NCI-H774 (cell line): ENCODE measurements around the gene AHI1.
"Not testable (repeated sequence)": the region's sequence is repeated elsewhere in the genome, so short reads cannot be mapped to it uniquely, and the experiment has no call there.

Experiments
- DNase-seq: peaks from one replicate; lab custom pipeline; 2025; lab: John Stamatoyannopoulos, UW

The AHI1 gene

DNA sequence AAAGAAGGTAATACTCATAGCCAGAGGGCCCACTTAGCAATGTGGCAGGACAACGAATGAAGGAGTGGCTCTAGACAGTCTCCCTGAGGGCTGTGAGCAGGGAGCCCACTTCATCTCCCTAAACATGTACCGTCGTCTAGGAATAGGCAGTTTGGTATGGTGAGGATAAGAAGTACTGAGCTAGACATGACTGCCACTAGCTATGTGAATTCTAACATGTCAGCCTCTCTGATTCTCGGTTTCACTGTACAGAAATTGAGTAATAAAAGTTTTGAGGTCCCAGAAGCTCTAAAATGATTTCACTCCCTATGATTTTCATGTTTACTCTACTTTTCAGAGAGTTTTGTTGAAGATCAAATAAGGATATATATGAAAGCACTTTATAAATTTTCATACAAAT, 107.1 kb downstream of the AHI1 start:
- DNase-seq: no peak

DNA sequence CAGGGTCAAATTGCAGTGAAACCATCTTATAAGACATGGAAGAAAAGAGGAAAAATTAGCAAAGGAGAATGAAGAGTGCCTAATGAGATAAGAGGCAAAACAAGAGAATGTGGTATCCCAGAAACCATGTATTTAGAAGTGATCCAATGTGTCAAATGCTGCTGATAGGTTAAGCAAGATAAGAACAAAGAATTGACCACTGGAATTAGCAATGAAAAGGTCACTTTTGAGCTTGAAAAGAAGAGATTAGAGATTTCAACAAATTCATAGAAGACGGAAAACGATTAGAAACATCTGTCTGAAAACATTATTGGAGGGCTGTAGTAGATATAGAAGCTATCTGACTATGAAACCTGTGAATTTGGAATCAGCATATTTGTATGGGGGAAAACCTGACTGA, 112.2 kb downstream of the AHI1 start:
- no peak for DNase-seq

DNA sequence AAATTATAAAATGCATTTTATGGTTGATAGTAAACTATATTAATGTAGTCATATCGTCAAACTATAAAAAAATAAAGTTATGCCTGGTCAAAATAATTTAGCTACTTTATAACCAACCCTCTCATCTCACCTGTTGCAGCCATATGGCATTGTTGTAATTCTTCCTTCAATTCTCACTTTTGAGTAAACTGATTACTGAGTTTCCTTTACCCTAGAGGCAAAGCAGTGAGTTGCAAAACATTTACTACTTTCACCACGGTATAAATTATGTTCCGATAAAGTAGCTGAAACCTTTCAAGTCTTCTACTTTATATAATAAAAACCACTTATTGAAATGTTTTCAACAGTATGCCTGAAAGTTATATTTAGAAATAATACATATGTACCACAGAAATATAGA, 113.8 kb downstream of the AHI1 start:
- no peak for DNase-seq

- DNase-seq: no peak
Measured at GRCh38 chr6:135383301-135383700, 114.2 kb downstream of the AHI1 start.

DNA sequence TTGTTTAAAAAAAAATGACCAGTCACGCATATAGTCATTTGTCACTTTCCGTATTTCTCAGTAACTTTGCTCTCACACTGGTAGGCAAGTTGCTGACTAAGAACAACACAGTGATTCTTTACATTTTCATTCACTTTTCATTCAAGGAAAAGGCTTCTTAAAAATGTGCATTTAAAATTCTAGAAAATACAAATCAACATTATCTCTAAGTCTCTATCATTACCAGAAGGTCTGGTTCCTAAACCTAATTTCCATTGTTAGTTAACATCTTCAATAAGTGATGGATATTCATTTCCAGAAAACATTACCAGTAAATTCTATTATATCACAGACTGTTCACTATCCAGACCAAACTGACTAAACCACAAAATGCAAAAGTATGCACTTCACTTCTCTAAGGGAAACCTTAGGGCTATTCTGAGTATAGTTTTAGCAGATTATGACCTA, 115.3 kb downstream of the AHI1 start:
- no peak for DNase-seq

DNA sequence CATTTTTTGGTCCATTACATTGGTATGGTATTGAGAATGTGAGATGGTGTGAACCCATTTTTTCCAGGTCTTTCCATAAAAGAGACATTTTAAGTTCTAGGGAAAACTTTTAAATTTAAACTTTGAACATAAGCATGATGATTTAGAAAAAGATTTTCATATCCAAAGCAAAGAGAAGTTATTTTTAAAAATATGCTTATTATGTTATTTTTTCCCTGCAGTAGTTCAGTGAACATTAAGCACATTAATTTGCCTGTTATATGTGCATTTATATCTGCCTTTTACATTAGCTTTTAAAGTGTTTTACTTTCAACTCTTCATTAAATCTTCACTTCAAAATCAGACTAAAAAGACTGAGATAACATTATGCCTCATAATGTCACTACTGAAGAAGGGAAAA, 116.7 kb downstream of the AHI1 start:
- no peak for DNase-seq

DNA sequence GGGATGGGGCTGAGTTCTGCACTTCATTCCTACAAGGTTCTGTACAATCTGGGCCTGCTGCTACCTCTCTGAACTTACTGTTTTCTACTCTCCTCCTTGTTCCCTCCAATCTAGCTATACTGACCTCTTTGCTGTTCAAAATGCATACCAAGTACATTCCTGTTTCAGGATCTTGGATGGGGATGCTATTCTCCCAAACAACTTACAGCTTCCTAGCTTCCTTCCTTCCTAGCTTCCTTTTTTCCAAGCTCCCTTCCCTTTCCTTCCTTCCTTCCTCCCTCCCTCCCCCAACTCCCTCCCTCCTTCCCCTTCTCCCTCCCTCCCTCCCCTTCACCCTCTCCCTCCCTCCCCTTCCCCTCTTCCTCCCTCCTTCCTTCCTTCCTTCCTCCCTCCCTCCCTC, 117.9 kb downstream of the AHI1 start:
- no peak for DNase-seq

GRCh38 chr6:135372758-135373157, 124.8 kb downstream of the AHI1 start:
- DNase-seq: no peak

DNA sequence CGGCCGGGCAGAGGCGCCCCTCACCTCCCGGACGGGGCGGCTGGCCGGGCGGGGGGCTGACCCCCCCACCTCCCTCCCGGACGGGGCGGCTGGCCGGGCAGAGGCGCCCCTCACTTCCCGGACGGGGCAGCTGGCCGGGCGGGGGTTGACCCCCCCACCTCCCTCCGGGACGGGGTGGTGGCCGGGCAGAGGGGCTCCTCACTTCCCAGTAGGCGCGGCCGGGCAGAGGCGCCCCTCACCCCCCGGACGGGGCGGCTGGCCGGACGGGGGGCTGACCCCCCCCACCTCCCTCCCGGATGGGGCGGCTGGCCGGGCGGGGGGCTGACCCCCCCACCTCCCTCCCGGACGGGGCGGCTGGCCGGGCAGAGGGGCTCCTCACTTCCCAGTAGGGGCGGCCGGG, 133.9 kb downstream of the AHI1 start:
- not testable (repeated sequence) for DNase-seq

- DNase-seq: no peak
Measured at GRCh38 chr6:135362124-135362523, 135.4 kb downstream of the AHI1 start.

DNA sequence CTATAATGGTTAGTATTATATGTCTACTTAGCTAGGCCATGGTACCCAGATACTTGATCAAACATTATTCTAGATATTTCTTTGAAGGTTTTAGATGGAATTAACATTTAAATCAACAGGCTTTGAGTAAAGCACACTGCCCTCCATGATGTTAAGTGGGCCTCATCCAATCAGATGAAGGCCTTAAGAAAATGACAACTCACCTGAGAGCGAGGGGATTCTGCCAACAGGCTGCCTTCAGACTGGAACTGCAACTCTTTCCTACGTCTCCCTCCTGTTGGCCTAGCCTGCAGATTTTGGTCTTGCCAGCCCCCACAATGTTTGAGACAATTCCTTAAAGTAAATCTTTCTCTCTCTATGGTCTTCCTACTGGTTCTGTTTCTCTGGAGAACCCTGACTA, 137.3 kb downstream of the AHI1 start:
- no peak for DNase-seq

GRCh38 chr6:135358985-135359384, 138.6 kb downstream of the AHI1 start:
- DNase-seq: no peak

GRCh38 chr6:135358251-135358821, 139.2 kb downstream of the AHI1 start:
- no peak for DNase-seq

- no peak for DNase-seq
Measured at GRCh38 chr6:135354407-135354806, 143.1 kb downstream of the AHI1 start.

- DNase-seq: no peak
Measured at GRCh38 chr6:135353113-135353512, 144.4 kb downstream of the AHI1 start.

GRCh38 chr6:135351635-135352034, 145.9 kb downstream of the AHI1 start:
- DNase-seq: no peak

DNA sequence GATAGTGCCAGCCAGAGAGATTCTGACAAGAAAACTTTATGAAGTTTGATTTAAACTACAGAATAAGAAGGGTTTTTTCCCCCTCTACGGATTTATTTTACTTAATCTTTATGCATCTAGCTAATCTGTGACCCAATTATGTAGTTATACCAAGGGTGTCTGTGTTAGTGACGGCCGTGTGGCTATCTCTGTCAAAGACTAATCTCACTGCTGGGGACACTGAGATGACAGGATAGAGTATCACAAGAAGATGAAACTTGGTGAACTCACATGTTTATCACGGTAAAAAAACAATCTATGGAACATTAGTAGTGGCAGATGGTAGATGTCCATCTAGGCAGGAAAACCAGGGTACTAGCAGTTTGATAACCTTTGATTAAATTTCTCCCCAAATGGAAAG, 149.7 kb downstream of the AHI1 start:
- DNase-seq: no peak

DNA sequence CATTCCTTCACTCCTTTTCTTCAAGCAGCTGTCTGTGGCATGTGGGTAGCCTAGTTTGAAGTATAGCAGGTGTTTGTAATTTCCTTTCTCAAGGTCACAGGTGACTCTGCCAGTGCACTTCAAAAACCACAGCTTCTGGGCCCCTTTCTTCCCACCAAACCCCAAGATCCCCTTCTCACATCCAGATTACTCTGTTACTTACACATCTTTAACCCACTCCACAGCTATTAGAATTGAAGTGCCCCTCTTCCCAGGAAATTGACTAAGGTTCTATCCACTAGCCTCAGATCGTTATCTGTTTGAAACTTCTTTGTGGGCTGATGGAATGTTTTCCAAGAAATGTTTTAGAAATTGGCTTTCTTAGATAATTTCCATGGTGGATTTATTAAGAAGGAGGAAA, 150.8 kb downstream of the AHI1 start:
- DNase-seq: no peak

GRCh38 chr6:135344526-135344925, 153.0 kb downstream of the AHI1 start:
- DNase-seq: no peak

- DNase-seq: not testable (repeated sequence)
Measured at GRCh38 chr6:135339920-135340319, 157.6 kb downstream of the AHI1 start.

- DNase-seq: no peak
Measured at GRCh38 chr6:135334169-135334568, 163.4 kb downstream of the AHI1 start.

DNA sequence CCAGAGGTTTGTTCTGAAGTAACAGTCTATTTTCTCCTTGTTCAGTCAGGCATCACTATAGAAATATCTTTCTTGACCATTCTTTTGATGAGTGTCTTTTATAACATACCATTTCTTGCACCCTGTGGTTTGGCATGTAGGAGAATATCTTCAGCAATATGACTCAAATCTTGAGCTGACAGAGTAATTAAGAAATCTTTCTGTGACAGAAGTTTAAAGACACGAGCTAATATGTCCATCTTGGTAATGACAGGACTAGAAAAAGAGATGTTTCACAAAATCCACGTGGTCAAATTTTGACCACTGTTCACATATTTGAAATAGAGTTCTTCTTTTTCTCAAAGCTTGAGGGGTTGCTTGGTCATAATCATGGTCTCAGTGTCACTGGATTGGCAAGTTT, 166.5 kb downstream of the AHI1 start:
- DNase-seq: no peak

GRCh38 chr6:135329851-135330803, 167.4 kb downstream of the AHI1 start:
- DNase-seq: no peak

- DNase-seq: no peak
Measured at GRCh38 chr6:135328136-135328535, 169.4 kb downstream of the AHI1 start.
